CD4-positive, alpha-beta T cell treated with Interleukin-4 for 4 hours (primary cell): ENCODE data around the gene PROSER2.

Experiments
- DNase-seq: peaks from one replicate; pipeline ENCODE4 v3.0.0-alpha.2; 2020

The PROSER2 gene

GRCh38 chr10:11805792-11806191 is 17.4 kb upstream of the PROSER2 start:
- no peak for DNase-seq

GRCh38 chr10:11806706-11807105 is 16.4 kb upstream of the PROSER2 start:
- no peak for DNase-seq

GRCh38 chr10:11808808-11809207 is 14.3 kb upstream of the PROSER2 start:
- no peak for DNase-seq

- DNase-seq: no peak
These were observed 12.8 kb upstream of the PROSER2 start for GRCh38 chr10:11810313-11810766.

GRCh38 chr10:11810973-11811372 is 12.2 kb upstream of the PROSER2 start:
- no peak for DNase-seq

- no peak for DNase-seq
These were observed 10.0 kb upstream of the PROSER2 start for GRCh38 chr10:11813177-11813576.

- no peak for DNase-seq
These were observed 9.1 kb upstream of the PROSER2 start for GRCh38 chr10:11813855-11814567.

GRCh38 chr10:11819027-11819426 is 4.1 kb upstream of the PROSER2 start:
- DNase-seq: no peak

- DNase-seq: no peak
These were observed 965 bp upstream of the PROSER2 start for GRCh38 chr10:11822026-11822756.

- DNase-seq: no peak
These were observed 391 bp upstream of the PROSER2 start for GRCh38 chr10:11822809-11823121.

GRCh38 chr10:11823989-11824346 is 812 bp downstream of the PROSER2 start:
- DNase-seq: no peak

- DNase-seq: no peak
These were observed 1.2 kb downstream of the PROSER2 start for GRCh38 chr10:11824376-11824775.

GRCh38 chr10:11824825-11825224 is 1.7 kb downstream of the PROSER2 start:
- no peak for DNase-seq

- DNase-seq: no peak
These were observed 2.7 kb downstream of the PROSER2 start for GRCh38 chr10:11825796-11826414.

GRCh38 chr10:11827006-11827405 is 3.9 kb downstream of the PROSER2 start:
- DNase-seq: no peak

GRCh38 chr10:11827414-11827813 is 4.3 kb downstream of the PROSER2 start:
- DNase-seq: no peak

GRCh38 chr10:11828682-11829284 is 5.6 kb downstream of the PROSER2 start:
- no peak for DNase-seq

GRCh38 chr10:11830836-11831519 is 7.8 kb downstream of the PROSER2 start:
- DNase-seq: no peak

GRCh38 chr10:11831520-11831951 is 8.4 kb downstream of the PROSER2 start:
- DNase-seq: no peak

GRCh38 chr10:11832042-11832441 is 8.9 kb downstream of the PROSER2 start:
- DNase-seq: no peak

GRCh38 chr10:11835061-11835460 is 11.9 kb downstream of the PROSER2 start:
- DNase-seq: no peak

- no peak for DNase-seq
These were observed 12.5 kb downstream of the PROSER2 start for GRCh38 chr10:11835704-11836103.
